ENCODE measurements around the gene CAMK1G.

DNA sequence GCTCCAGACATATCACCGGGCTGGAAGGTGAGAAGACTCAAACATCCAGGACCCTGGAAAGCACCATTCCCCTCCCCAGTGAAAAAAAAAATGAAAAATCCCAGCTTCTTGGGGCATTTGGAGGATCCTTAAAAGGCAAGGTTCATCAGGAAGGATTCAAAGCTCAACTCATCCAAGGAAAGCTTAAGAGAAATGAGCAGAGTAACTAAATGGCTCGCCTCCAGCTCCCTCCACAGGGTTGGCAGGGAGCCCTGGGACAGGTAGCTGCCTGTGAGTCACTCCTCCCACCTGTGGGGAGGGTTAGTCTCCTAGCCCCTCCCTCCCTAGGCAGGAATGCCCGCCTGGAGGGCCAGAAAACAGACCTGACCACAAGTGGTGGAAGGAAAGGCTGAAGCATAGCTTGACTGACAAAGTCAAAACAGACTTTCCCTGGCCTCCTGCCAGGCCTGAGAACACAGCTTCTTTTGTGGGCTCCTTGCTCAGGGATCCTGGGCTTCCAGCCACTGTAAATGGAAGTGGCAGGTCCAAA, 69.4 kb downstream of the CAMK1G start:
- TF ChIP-seq, protein P1, sequence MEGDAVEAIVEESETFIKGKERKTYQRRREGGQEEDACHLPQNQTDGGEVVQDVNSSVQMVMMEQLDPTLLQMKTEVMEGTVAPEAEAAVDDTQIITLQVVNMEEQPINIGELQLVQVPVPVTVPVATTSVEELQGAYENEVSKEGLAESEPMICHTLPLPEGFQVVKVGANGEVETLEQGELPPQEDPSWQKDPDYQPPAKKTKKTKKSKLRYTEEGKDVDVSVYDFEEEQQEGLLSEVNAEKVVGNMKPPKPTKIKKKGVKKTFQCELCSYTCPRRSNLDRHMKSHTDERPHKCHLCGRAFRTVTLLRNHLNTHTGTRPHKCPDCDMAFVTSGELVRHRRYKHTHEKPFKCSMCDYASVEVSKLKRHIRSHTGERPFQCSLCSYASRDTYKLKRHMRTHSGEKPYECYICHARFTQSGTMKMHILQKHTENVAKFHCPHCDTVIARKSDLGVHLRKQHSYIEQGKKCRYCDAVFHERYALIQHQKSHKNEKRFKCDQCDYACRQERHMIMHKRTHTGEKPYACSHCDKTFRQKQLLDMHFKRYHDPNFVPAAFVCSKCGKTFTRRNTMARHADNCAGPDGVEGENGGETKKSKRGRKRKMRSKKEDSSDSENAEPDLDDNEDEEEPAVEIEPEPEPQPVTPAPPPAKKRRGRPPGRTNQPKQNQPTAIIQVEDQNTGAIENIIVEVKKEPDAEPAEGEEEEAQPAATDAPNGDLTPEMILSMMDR (IDR thresholded peaks at IDR 0.05) = no peak
- TF ChIP-seq POLR2A (IDR thresholded peaks at IDR 0.05) = no peak

Data from testis (tissue), 2 donors.